Colonic mucosa (tissue), 4 donors: ENCODE data around the gene MIPEP. TPM values are rescaled to one million over a fixed set of nuclear protein-coding genes. Genes with fewer than 3 reads are reported as not detected.

ENCODE experiments used
- DNase-seq: peaks from one replicate; pipeline ENCODE4 v3.0.0-alpha.2; 2020
- H3K27ac ChIP-seq: fragments of 200-600 bp; one replicate; pipeline ENCODE4 v1.8.0; 2021
- H3K27me3 ChIP-seq: fragments of 200-600 bp; one replicate; pipeline ENCODE4 v1.8.0; 2021
- H3K36me3 ChIP-seq: fragments of 200-600 bp; one replicate; pipeline ENCODE4 v1.8.0; 2021
- H3K4me1 ChIP-seq: fragments of 200-600 bp; one replicate; pipeline ENCODE4 v1.8.0; 2021; ENCODE audit warnings: mild to moderate bottlenecking
- H3K4me3 ChIP-seq: fragments of 200-600 bp; one replicate; pipeline ENCODE4 v1.8.0; 2021
- H3K9ac ChIP-seq, 2 donors: one replicate each; pipeline ENCODE4 v1.7.0; 2013; ENCODE audit warnings: control low read depth in 2 of 2, low read depth in 2 of 2, low read length in 2 of 2
- H3K9me3 ChIP-seq: fragments of 200-600 bp; one replicate; pipeline ENCODE4 v1.8.0; 2021
- intact Hi-C: fragments of 100-400 bp; cut with DNase I; formaldehyde crosslinking; loops from one replicate; pipeline ENCODE4 v1.14.1; 2022
- total RNA-seq, 2 donors: library from RNA; stranded (reverse); fragmentation: NEBNext Ultra II Directional in 1 of 2; extraction: Animal tissue kit (Norgen Biotek cat#: 25700) in 1 of 2; gene quantifications; one replicate each; pipeline ENCODE4 v1.2.1, GENCODE V29; 2021
- TF ChIP-seq, protein P1 (sequence below): fragments of 200-600 bp; IDR thresholded peaks from one replicate; pipeline ENCODE4 v1.8.0; 2022; ENCODE audit warnings: antibody characterized with exemption, mild to moderate bottlenecking
- donor health status: healthy.
- donor health status: DM: no; HTN: no; CAD: no.
- donor health status: DM: no; HTN: no; CAD: no.

Gene MIPEP
- total RNA-seq, 2 donors from 2014 or later = 25.9 to 33.0 TPM

GRCh38 chr13:23771956-23772355, 117.2 kb downstream of the MIPEP start:
- Histone ChIP-seq H3K27ac (no peak overlapping the region), H3K4me1 (no peaks in the 10 kb centered on the region), H3K9me3 (no peaks in the 10 kb centered on the region), H3K4me3 (no peak overlapping the region), H3K36me3 (no peaks in the 10 kb centered on the region), H3K27me3 (no peaks in the 10 kb centered on the region), H3K9ac (no peak overlapping the region)
- intact Hi-C loops = no loop called here
- no peak for DNase-seq
- TF ChIP-seq, protein P1, sequence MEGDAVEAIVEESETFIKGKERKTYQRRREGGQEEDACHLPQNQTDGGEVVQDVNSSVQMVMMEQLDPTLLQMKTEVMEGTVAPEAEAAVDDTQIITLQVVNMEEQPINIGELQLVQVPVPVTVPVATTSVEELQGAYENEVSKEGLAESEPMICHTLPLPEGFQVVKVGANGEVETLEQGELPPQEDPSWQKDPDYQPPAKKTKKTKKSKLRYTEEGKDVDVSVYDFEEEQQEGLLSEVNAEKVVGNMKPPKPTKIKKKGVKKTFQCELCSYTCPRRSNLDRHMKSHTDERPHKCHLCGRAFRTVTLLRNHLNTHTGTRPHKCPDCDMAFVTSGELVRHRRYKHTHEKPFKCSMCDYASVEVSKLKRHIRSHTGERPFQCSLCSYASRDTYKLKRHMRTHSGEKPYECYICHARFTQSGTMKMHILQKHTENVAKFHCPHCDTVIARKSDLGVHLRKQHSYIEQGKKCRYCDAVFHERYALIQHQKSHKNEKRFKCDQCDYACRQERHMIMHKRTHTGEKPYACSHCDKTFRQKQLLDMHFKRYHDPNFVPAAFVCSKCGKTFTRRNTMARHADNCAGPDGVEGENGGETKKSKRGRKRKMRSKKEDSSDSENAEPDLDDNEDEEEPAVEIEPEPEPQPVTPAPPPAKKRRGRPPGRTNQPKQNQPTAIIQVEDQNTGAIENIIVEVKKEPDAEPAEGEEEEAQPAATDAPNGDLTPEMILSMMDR = no peak

GRCh38 chr13:23771552-23771951, 117.6 kb downstream of the MIPEP start:
- TF ChIP-seq, protein P1 = no peak
- H3K9me3 ChIP-seq = no peaks in the 10 kb centered on the region
- no peaks in the 10 kb centered on the region for H3K4me1 ChIP-seq
- H3K36me3 ChIP-seq = no peaks in the 10 kb centered on the region
- intact Hi-C loops = no loop called here
- no peak overlapping the region for H3K4me3 ChIP-seq
- H3K9ac ChIP-seq = no peak overlapping the region
- no peak overlapping the region for H3K27ac ChIP-seq
- no peaks in the 10 kb centered on the region for H3K27me3 ChIP-seq
- DNase-seq = no peak

- Histone ChIP-seq H3K4me1 (no peaks in the 10 kb centered on the region), H3K36me3 (no peaks in the 10 kb centered on the region), H3K27ac (no peak overlapping the region), H3K27me3 (no peaks in the 10 kb centered on the region), H3K9ac (no peak overlapping the region), H3K4me3 (no peak overlapping the region), H3K9me3 (no peaks in the 10 kb centered on the region)
- intact Hi-C loops = no loop called here
- TF ChIP-seq, protein P1 = no peak
- DNase-seq = no peak
These were observed 118.2 kb downstream of the MIPEP start for GRCh38 chr13:23770973-23771372.

DNA sequence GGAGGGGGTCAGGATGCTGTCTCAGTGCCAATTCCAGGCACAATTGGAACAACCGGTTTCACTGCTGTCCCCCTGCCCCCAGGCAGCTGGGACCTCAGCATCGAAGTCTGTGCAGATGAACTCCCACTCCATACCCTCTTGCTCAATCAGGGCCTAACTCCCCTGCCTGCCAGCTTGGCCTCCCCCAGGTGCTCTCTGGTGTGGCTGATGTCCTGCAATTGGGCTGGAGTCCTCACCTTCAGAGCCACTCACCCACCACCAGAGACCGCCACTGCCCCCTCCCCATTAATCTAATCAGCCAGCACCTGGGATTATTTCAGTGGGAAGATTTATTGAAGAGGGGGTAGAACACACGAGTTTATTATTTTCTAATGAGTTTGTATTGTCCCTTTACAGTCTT, 118.8 kb downstream of the MIPEP start:
- Histone ChIP-seq H3K9me3 (no peaks in the 10 kb centered on the region), H3K27me3 (no peaks in the 10 kb centered on the region), H3K4me3 (no peak overlapping the region), H3K36me3 (no peaks in the 10 kb centered on the region), H3K4me1 (no peaks in the 10 kb centered on the region), H3K27ac (no peak overlapping the region), H3K9ac (no peak overlapping the region)
- TF ChIP-seq, protein P1 = no peak
- intact Hi-C loops = no loop called here
- DNase-seq = no peak

GRCh38 chr13:23769401-23769800, 119.8 kb downstream of the MIPEP start:
- no peaks in the 10 kb centered on the region for H3K36me3 ChIP-seq
- no peaks in the 10 kb centered on the region for H3K4me1 ChIP-seq
- intact Hi-C loops = no loop called here
- H3K9ac ChIP-seq = no peak overlapping the region
- no peaks in the 10 kb centered on the region for H3K9me3 ChIP-seq
- no peak overlapping the region for H3K4me3 ChIP-seq
- H3K27me3 ChIP-seq = no peaks in the 10 kb centered on the region
- TF ChIP-seq, protein P1 = no peak
- no peak overlapping the region for H3K27ac ChIP-seq
- DNase-seq = no peak

DNA sequence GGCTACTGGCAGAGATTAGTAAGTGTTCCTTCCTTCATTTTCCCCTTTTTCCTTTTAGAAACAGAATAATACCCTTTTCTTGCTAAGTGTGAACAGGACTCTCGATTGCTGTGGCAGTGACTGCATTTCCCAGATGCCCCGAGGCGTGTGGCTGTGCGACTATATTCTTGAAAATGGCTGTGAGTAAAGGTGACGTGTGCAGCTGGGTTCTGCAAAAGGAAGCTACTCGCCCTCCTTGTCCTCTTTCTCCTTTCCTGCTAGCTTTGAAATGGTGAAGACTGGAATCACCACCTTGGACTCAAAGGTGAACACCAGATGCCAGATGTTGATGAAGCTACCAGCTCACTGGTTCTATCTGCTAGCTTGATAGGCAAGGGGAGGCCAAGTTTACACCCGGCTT, 121.4 kb downstream of the MIPEP start:
- Histone ChIP-seq H3K4me3 (no peak overlapping the region), H3K9ac (no peak overlapping the region), H3K27me3 (no peaks in the 10 kb centered on the region), H3K36me3 (no peaks in the 10 kb centered on the region), H3K27ac (no peak overlapping the region), H3K4me1 (no peaks in the 10 kb centered on the region), H3K9me3 (no peaks in the 10 kb centered on the region)
- DNase-seq = no peak
- intact Hi-C loops = no loop called here
- TF ChIP-seq, protein P1 = no peak
